SK-N-MC (cell line): Measurements from ENCODE around the gene RGL2.

Experiments used
- EZH2 ChIP-seq: fragments of 200-600 bp; sonication (generic); IDR thresholded peaks from one replicate; pipeline ENCODE4 v1.6.1; 2017; ENCODE audit warnings: antibody characterized with exemption
- POLR2AphosphoS5 ChIP-seq: IDR thresholded peaks from 2 replicates; pipeline ENCODE4 v1.6.1; 2012; ENCODE audit warnings: mild to moderate bottlenecking, low read depth, low read length, borderline replicate concordance

- TF ChIP-seq POLR2AphosphoS5 = no peak
- no peak for TF ChIP-seq EZH2
These were observed 55.3 kb downstream of the RGL2 start for GRCh38 chr6:33243476-33243875.
